Middle frontal gyrus (tissue), 1 donor: ENCODE data around the gene NCAPH2.
"Not testable (repeated sequence)": the region's sequence is repeated elsewhere in the genome, so short reads cannot be mapped to it uniquely, and the experiment has no call there.

Experiments
- DNase-seq: peaks from one replicate; pipeline ENCODE4 v3.0.0-alpha.2; 2015; ENCODE audit warnings: low spot score; ENCODE audit errors: extremely low spot score

Gene NCAPH2

GRCh38 chr22:50529416-50529896 is 21.4 kb downstream of the NCAPH2 start:
- no peak for DNase-seq

DNA sequence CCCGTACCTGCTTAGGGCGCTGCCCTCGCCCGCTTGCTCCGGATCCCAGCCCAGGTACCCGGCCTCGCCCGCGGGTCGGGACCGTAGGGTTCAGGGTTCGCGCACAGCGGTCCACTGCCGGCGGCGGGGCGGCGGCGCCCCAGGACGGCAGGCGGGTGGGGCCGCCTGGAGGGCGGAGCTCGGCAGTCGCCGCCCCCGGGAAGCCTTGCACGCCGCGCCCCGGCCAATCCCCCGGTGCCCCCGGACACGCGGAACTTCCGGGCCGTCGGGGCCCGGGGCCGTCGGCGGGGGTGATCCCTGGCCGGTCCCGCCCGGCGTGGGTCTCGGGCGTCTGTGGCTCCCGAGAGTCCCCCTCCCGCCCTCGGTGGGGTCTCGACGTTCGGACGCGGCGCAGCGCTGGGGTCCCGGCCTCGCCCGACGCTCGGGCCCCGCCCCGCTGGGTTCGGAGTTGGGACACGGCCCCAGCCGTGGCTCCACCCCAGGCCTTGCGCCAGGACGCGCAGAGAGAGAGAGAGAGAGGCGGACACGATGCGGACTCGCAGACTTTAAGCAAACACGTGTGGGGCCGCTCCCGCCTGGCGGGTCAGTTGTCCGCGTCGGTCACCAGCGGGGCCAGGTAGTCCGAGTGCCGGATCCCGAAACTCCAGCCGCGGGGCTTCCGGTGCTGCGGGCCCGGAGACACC is 22.0 kb downstream of the NCAPH2 start, which contains the start of gene TYMP:
TSS of gene TYMP (minus strand) at position 116 of the 683 bp plus-strand sequence. CDS start 303 bp downstream, outside the sequence.
- DNase-seq: no peak

GRCh38 chr22:50530580-50530876 is 22.5 kb downstream of the NCAPH2 start:
- no peak for DNase-seq

- DNase-seq: no peak
Observed at GRCh38 chr22:50530877-50531545, 23.0 kb downstream of the NCAPH2 start.

- DNase-seq: no peak
Observed at GRCh38 chr22:50531546-50531961, 23.5 kb downstream of the NCAPH2 start.

DNA sequence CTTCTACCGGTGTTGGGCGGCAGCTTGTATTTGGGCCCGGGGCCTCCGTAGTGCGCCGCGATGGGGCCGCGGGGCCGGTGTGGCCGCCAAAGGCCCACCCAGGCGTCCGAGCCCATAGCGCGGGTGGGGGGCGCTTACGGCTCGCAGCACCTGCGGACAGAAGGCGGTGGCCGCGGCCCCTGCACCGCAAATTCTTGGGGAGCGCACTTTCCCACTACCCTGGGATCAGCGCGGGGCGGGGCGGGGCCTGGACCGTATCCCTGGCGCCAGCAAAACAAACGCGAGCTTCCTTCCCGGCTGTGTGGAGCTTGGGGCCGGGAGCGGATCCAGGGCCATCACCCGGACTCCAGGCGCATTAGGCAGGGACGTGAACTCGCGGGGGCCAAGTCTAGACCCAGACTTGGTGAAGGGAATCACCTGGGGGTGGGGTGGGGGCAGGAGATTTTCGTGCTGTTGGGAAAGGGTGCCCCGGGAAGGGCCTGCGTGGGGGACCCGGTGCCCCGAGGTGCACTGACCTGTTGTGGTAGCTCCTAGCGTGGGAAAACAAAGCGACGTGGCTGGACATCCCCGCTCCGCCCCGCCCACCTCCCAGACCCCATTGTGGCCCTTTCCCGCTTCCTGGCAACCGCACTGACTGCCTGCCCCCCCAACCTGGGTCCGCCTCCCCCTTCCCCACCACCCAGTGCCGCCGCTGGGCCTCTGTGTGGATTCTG is 24.1 kb downstream of the NCAPH2 start:
- DNase-seq: no peak

DNA sequence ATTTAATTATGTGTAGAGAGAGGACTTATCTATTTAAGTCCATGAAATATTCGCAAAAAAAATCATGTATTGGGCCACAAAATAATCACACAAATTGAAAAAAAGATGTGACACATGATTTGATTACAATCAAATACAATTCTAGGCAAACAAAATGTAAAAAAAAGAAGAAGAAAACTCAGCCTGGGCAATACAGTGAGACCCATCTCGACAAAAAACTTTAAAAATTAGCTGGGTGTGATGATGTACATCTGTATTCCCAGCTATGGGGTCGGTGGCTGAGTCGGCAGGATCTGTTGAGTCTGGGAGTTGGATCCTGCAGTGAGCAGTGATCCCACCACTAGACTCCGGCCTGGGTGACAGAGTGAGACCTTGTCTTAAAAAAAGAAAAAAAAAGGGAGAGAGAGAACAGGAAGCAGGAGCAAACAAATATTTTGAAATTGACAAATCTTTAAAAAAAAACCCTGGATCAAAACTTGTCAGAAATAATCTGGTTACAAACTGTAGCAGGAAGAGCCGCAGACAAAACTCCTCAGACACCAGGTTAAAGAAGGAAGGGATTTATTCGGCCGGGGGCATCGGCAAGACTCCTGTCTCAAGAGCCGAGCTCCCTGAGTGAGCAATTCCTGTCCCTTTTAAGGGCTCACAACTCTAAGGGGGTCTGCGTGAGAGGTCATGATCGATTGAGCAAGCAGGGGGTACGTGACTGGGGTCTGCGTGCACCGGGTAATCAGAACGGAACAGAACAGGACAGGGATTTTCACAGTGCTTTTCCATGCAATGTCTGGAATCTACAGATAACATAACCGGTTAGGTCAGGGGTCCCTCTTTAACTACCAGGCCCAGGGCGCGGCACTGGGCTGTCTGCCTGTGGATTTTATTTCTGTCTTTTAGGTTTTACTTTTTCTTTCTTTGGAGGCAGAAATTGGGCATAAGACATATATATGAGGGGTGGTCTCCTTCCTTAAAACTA is 25.1 kb downstream of the NCAPH2 start:
- no peak for DNase-seq

- DNase-seq: not testable (repeated sequence)
Observed at GRCh38 chr22:50533856-50534711, 26.1 kb downstream of the NCAPH2 start.

GRCh38 chr22:50535113-50535512 is 27.1 kb downstream of the NCAPH2 start:
- DNase-seq: no peak

- no peak for DNase-seq
Observed at GRCh38 chr22:50536226-50536625, 28.2 kb downstream of the NCAPH2 start.

- no peak for DNase-seq
Observed at GRCh38 chr22:50537765-50538164, 29.7 kb downstream of the NCAPH2 start.

DNA sequence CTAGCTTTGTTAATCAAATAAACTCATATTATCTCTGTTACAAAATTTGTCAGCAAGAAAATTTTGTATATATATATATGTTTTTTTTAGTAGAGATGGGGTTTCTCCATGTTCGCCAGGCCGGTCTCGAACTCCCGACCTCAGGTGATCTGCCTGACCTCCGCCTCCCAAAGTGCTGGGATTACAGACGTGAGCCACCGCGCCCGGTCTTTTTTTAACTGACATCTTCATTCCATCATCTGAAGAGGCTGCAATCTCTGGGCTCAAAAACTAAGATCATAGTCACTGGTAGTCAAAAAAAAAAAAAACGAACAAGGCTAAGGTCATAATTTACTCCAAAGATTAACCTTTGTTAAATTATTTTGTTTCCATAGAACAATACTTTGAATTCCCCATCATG is 32.4 kb downstream of the NCAPH2 start:
- no peak for DNase-seq

- DNase-seq: not testable (repeated sequence)
Observed at GRCh38 chr22:50541667-50542026, 33.6 kb downstream of the NCAPH2 start.

- DNase-seq: no peak
Observed at GRCh38 chr22:50542416-50542927, 34.4 kb downstream of the NCAPH2 start.

- no peak for DNase-seq
Observed at GRCh38 chr22:50544078-50544745, 36.2 kb downstream of the NCAPH2 start.

DNA sequence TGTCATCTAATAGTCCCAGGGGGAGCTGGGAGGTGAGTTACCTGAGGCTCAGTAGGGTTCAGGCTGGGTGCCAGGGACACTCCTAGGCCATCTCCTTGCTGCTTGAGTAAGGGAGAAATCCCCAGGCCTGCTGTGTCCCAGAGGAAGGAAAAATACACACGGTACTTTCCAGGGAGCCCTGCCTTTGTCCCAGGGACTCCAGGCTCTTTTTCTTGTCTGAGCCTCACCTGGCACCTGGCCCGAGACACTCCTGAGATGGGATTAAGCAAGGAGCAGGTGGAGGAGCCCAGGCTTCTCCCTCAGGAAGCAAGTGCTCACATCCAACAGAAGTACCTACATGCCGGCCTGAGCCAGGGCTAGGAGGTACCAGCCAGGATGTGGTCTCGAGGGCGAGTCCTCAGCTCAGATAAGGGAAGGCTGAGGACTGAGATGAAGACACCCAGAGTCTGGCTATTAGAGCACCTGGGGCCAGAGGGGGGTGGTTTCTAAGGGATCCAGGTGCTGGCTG is 36.8 kb downstream of the NCAPH2 start:
- DNase-seq: no peak

- DNase-seq: no peak
Observed at GRCh38 chr22:50545522-50546325, 37.7 kb downstream of the NCAPH2 start, which contains the start of gene KLHDC7B. Gene KLHDC7B, plus strand, starts transcription at chr22:50545899. Its CDS starts 345 bp downstream, at chr22:50546244.
